Hepatocyte (in vitro differentiated cells): ENCODE results near the gene PYGM. TPM values are rescaled to one million over a fixed set of nuclear protein-coding genes. Genes with fewer than 3 reads are reported as not detected.

Experiments
- DNase-seq: peaks from one replicate; pipeline ENCODE4 v3.0.0-alpha.2; 2016; ENCODE audit warnings: low spot score
- H2AFZ ChIP-seq: fragments of 200-600 bp; sonication (generic); 2 replicates; pipeline ENCODE4 v1.6.0; 2016; ENCODE audit warnings: antibody characterized with exemption, mild to moderate bottlenecking
- H3K27ac ChIP-seq: fragments of 200-600 bp; sonication (generic); 2 replicates; pipeline ENCODE4 v1.5.1; 2016; ENCODE audit warnings: mild to moderate bottlenecking
- H3K27me3 ChIP-seq: fragments of 200-600 bp; sonication (generic); 2 replicates; pipeline ENCODE4 v1.6.1; 2016
- H3K36me3 ChIP-seq: fragments of 200-600 bp; sonication (generic); replicated peaks from 2 replicates; pipeline ENCODE4 v1.5.1; 2016; ENCODE audit warnings: low read depth; ENCODE audit not compliant: insufficient read depth
- H3K4me1 ChIP-seq: fragments of 200-600 bp; sonication (generic); 2 replicates; pipeline ENCODE4 v1.5.1; 2016; ENCODE audit warnings: mild to moderate bottlenecking, moderate library complexity; ENCODE audit not compliant: insufficient read depth
- H3K4me2 ChIP-seq: fragments of 200-600 bp; sonication (generic); 2 replicates; pipeline ENCODE4 v1.6.0; 2016
- H3K4me3 ChIP-seq: fragments of 200-600 bp; sonication (generic); 2 replicates; pipeline ENCODE4 v1.5.1; 2016; ENCODE audit warnings: mild to moderate bottlenecking
- H3K79me2 ChIP-seq: fragments of 200-600 bp; sonication (generic); 2 replicates; pipeline ENCODE4 v1.6.0; 2017; ENCODE audit warnings: mild to moderate bottlenecking
- H3K9me2 ChIP-seq: fragments of 200-600 bp; sonication (generic); replicated peaks from 2 replicates; pipeline ENCODE4 v1.6.0; 2017; ENCODE audit warnings: mild to moderate bottlenecking; ENCODE audit not compliant: insufficient read depth
- H3K9me3 ChIP-seq: fragments of 200-600 bp; sonication (generic); 2 replicates; pipeline ENCODE4 v1.5.1; 2016; ENCODE audit warnings: low read depth, mild to moderate bottlenecking
- H4K20me1 ChIP-seq: fragments of 200-600 bp; sonication (generic); 2 replicates; pipeline ENCODE4 v1.6.0; 2016; ENCODE audit warnings: mild to moderate bottlenecking; ENCODE audit not compliant: insufficient read depth, poor library complexity, severe bottlenecking
- CTCF ChIP-seq: fragments of 200-600 bp; sonication (generic); IDR thresholded peaks from 2 replicates; pipeline ENCODE4 v1.5.1; 2016; ENCODE audit warnings: antibody characterized with exemption, mild to moderate bottlenecking; ENCODE audit not compliant: poor library complexity
- EZH2 ChIP-seq: fragments of 200-600 bp; sonication (generic); IDR thresholded peaks from 2 replicates; pipeline ENCODE4 v1.6.1; 2016; ENCODE audit warnings: antibody characterized with exemption, mild to moderate bottlenecking, borderline replicate concordance
- EZH2phosphoT487 ChIP-seq: fragments of 200-600 bp; sonication (generic); IDR thresholded peaks from one replicate; pipeline ENCODE4 v1.6.1; 2018; ENCODE audit warnings: antibody characterized with exemption, mild to moderate bottlenecking, low read depth, moderate library complexity; ENCODE audit not compliant: unreplicated experiment, severe bottlenecking
- WGBS: methylation state at CpG from one replicate; pipeline ENCODE4 v1.1.6; 2016; ENCODE audit warnings: low lambda C conversion rate; ENCODE audit errors: missing lambda C conversion rate; 5-methylcytosine and 5-hydroxymethylcytosine counted together
- polyA plus RNA-seq: library from polyadenylated mRNA; unstranded; fragments of >200 nt; fragmentation: Nextera tagmentation; extraction: Ambion mirVana; gene quantifications from 2 replicates; pipeline ENCODE4 v1.2.1, GENCODE V29; 2016
- total RNA-seq: library from RNA; depleted of rRNA; stranded (reverse); fragments of >200 nt; gene quantifications from 2 replicates; pipeline ENCODE4 v1.2.3, GENCODE V29; 2014

PYGM gene
- total and polyA plus RNA-seq, 2 experiments from 2014 or later: 1.9 to 4.0 TPM

DNA sequence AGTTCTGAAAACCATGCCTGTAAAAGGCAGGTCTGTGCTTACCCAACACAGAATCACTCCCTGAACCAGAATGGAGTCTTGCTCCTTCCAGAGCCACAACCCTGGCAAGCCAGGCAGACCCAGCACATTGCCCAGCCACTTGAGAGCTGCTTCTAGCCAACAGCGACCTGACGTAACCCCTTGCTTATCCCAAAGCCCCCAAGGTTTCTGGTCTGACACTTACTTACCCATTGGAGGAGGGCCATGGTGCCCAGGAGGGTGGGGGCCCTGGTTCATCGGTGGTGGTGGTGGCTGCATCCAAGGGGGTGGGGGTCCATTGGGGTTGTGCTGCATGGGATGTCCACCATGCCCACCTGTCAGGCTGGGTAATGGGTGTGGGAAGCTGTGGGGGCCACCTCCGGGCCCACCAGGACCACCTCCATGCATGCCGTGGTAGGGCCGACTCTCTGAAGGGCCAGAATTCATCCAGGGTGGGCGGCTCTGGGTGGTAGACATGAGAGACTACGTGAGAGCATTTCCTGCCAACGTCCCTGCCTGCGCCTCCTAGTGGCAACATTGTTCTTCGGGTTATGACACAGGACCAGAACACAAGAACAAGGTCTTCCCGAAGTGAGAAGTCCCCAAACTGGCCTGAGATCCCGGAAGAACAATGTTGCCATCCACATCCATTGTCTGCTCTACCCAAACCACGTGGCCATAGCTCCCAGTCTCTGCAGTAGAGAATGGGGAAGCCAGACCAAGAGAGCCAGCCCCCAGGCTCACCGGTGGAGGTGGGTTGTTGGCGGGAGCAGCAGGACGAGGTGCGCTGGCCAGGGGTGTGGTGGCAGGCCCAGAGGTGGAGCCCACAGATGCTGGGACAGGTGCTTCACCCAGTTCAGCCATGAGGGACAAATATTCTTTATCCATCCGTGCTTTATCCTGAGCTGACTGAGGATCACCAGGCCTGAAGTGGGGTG is 7.8 kb upstream of the PYGM start:
- Histone ChIP-seq H3K9me3 (no peaks in the 10 kb centered on the region), H3K36me3 (peaks cover 6% of the 10 kb centered on the region), H4K20me1 (peaks cover 94% of the 10 kb centered on the region), H3K4me1 (no peaks in the 10 kb centered on the region), H3K4me2 (no peak overlapping the region), H3K4me3 (no peak overlapping the region), H3K27ac (no peak overlapping the region), H2AFZ (no peak overlapping the region), H3K79me2 (peaks cover 53% of the 10 kb centered on the region), H3K27me3 (no peaks in the 10 kb centered on the region), H3K9me2 (no peaks in the 10 kb centered on the region)
- no peak for TF ChIP-seq EZH2phosphoT487
- TF ChIP-seq CTCF: peak; percentile 59
- TF ChIP-seq EZH2: no peak
- 74% methylated on average over 19 of the region's 19 CpGs for WGBS
- peak; percentile 79 for DNase-seq

GRCh38 chr11:64766881-64767280 is 7.1 kb upstream of the PYGM start:
- H4K20me1 ChIP-seq: peaks cover 91% of the 10 kb centered on the region
- H3K4me1 ChIP-seq: no peaks in the 10 kb centered on the region
- H3K4me3 ChIP-seq: no peak overlapping the region
- no peaks in the 10 kb centered on the region for H3K9me2 ChIP-seq
- H3K36me3 ChIP-seq: peaks cover 6% of the 10 kb centered on the region
- no peaks in the 10 kb centered on the region for H3K9me3 ChIP-seq
- 100% methylated on average over 4 of the region's 11 CpGs for WGBS
- H3K27me3 ChIP-seq: no peaks in the 10 kb centered on the region
- DNase-seq: no peak
- H3K79me2 ChIP-seq: peaks cover 46% of the 10 kb centered on the region
- H3K4me2 ChIP-seq: no peak overlapping the region
- no peak for TF ChIP-seq EZH2phosphoT487
- no peak for TF ChIP-seq CTCF
- no peak for TF ChIP-seq EZH2
- no peak overlapping the region for H2AFZ ChIP-seq
- no peak overlapping the region for H3K27ac ChIP-seq

GRCh38 chr11:64765851-64766665 is 6.3 kb upstream of the PYGM start:
- H3K27ac ChIP-seq: no peak overlapping the region
- H3K4me3 ChIP-seq: no peak overlapping the region
- H3K36me3 ChIP-seq: peaks cover 6% of the 10 kb centered on the region
- H2AFZ ChIP-seq: no peak overlapping the region
- H3K79me2 ChIP-seq: peaks cover 37% of the 10 kb centered on the region
- H3K27me3 ChIP-seq: no peaks in the 10 kb centered on the region
- 96% methylated on average over 25 of the region's 42 CpGs for WGBS
- TF ChIP-seq CTCF: no peak
- no peak for TF ChIP-seq EZH2phosphoT487
- no peak for TF ChIP-seq EZH2
- no peaks in the 10 kb centered on the region for H3K9me3 ChIP-seq
- H3K4me1 ChIP-seq: no peaks in the 10 kb centered on the region
- no peak overlapping the region for H3K4me2 ChIP-seq
- no peak for DNase-seq
- H3K9me2 ChIP-seq: no peaks in the 10 kb centered on the region
- H4K20me1 ChIP-seq: peaks cover 83% of the 10 kb centered on the region
